ENCODE data around the gene ZSCAN18.

Gene ZSCAN18

GRCh38 chr19:58093071-58093470 is 5.0 kb downstream of the ZSCAN18 start:
- no peaks in the 10 kb centered on the region for H4K20me1 ChIP-seq (ENCODE audit: insufficient read depth, low read length, poor library complexity, severe bottlenecking)
- H3K27me3 ChIP-seq (ENCODE audit: insufficient read depth, low read length, poor library complexity, severe bottlenecking), result no peaks in the 10 kb centered on the region
- no peaks in the 10 kb centered on the region for H3F3A ChIP-seq (ENCODE audit: low read depth)
- H2AFZ ChIP-seq (ENCODE audit: low read length), result no peak overlapping the region
- H3K9me2 ChIP-seq (replicated peaks; ENCODE audit: low read depth, low read length), result no peaks in the 10 kb centered on the region
- peaks cover 7% of the 10 kb centered on the region; the same call in 1 of the 2 replicates for H3K79me2 ChIP-seq (ENCODE audit: insufficient read depth, low read length)
- peaks cover 5% of the 10 kb centered on the region; the same call in 1 of the 2 replicates for H3K9me3 ChIP-seq (ENCODE audit: insufficient read depth, low read depth, low read length)
- no peak overlapping the region for H3K4me3 ChIP-seq (ENCODE audit: low read length, poor library complexity, severe bottlenecking)
- H3K4me1 ChIP-seq (ENCODE audit: insufficient read depth, low read length, poor library complexity, severe bottlenecking), result peaks cover 6% of the 10 kb centered on the region
- no peak overlapping the region for H3K4me2 ChIP-seq (ENCODE audit: low read depth, low read length, poor library complexity, severe bottlenecking)
- no peaks in the 10 kb centered on the region for H3K36me3 ChIP-seq (ENCODE audit: insufficient read depth, low read length)
- TF ChIP-seq EZH2phosphoT487 (IDR thresholded peaks at IDR 0.05; ENCODE audit: borderline replicate concordance) (no peak), CTCF (conservative IDR thresholded peaks at IDR 0.05; ENCODE audit: low read length) (no peak)
- no peak overlapping the region for H3K9ac ChIP-seq (ENCODE audit: low read depth, low read length, poor library complexity, severe bottlenecking)

- H3K79me2 ChIP-seq (ENCODE audit: insufficient read depth, low read length), result no peaks in the 10 kb centered on the region
- H3F3A ChIP-seq (ENCODE audit: low read depth), result no peaks in the 10 kb centered on the region
- TF ChIP-seq CTCF (conservative IDR thresholded peaks at IDR 0.05; ENCODE audit: low read length), result no peak
- no peak for TF ChIP-seq EZH2phosphoT487 (IDR thresholded peaks at IDR 0.05; ENCODE audit: borderline replicate concordance)
- H3K4me2 ChIP-seq (ENCODE audit: low read depth, low read length, poor library complexity, severe bottlenecking), result no peak overlapping the region
- no peak overlapping the region for H3K9ac ChIP-seq (ENCODE audit: low read depth, low read length, poor library complexity, severe bottlenecking)
- H3K9me2 ChIP-seq (replicated peaks; ENCODE audit: low read depth, low read length), result no peaks in the 10 kb centered on the region
- H4K20me1 ChIP-seq (ENCODE audit: insufficient read depth, low read length, poor library complexity, severe bottlenecking), result no peaks in the 10 kb centered on the region
- no peak overlapping the region for H2AFZ ChIP-seq (ENCODE audit: low read length)
- no peaks in the 10 kb centered on the region for H3K4me1 ChIP-seq (ENCODE audit: insufficient read depth, low read length, poor library complexity, severe bottlenecking)
- H3K27me3 ChIP-seq (ENCODE audit: insufficient read depth, low read length, poor library complexity, severe bottlenecking), result no peaks in the 10 kb centered on the region
- peaks cover 7% of the 10 kb centered on the region; the same call in 1 of the 2 replicates for H3K9me3 ChIP-seq (ENCODE audit: insufficient read depth, low read depth, low read length)
- H3K36me3 ChIP-seq (ENCODE audit: insufficient read depth, low read length), result no peaks in the 10 kb centered on the region
- no peak overlapping the region for H3K4me3 ChIP-seq (ENCODE audit: low read length, poor library complexity, severe bottlenecking)
These were observed 6.6 kb downstream of the ZSCAN18 start for GRCh38 chr19:58091251-58091995.

GRCh38 chr19:58089846-58090245 is 8.2 kb downstream of the ZSCAN18 start:
- H3K9ac ChIP-seq (ENCODE audit: low read depth, low read length, poor library complexity, severe bottlenecking), result no peak overlapping the region
- no peaks in the 10 kb centered on the region for H3K9me2 ChIP-seq (replicated peaks; ENCODE audit: low read depth, low read length)
- no peak overlapping the region for H2AFZ ChIP-seq (ENCODE audit: low read length)
- no peaks in the 10 kb centered on the region for H4K20me1 ChIP-seq (ENCODE audit: insufficient read depth, low read length, poor library complexity, severe bottlenecking)
- H3K4me1 ChIP-seq (ENCODE audit: insufficient read depth, low read length, poor library complexity, severe bottlenecking), result no peaks in the 10 kb centered on the region
- H3K36me3 ChIP-seq (ENCODE audit: insufficient read depth, low read length), result no peaks in the 10 kb centered on the region
- no peaks in the 10 kb centered on the region for H3F3A ChIP-seq (ENCODE audit: low read depth)
- H3K27me3 ChIP-seq (ENCODE audit: insufficient read depth, low read length, poor library complexity, severe bottlenecking), result no peaks in the 10 kb centered on the region
- H3K4me2 ChIP-seq (ENCODE audit: low read depth, low read length, poor library complexity, severe bottlenecking), result no peak overlapping the region
- H3K4me3 ChIP-seq (ENCODE audit: low read length, poor library complexity, severe bottlenecking), result no peak overlapping the region
- TF ChIP-seq CTCF (conservative IDR thresholded peaks at IDR 0.05; ENCODE audit: low read length) (no peak), EZH2phosphoT487 (IDR thresholded peaks at IDR 0.05; ENCODE audit: borderline replicate concordance) (no peak)
- H3K79me2 ChIP-seq (ENCODE audit: insufficient read depth, low read length), result no peaks in the 10 kb centered on the region
- H3K9me3 ChIP-seq (ENCODE audit: insufficient read depth, low read depth, low read length), result peaks cover 13% of the 10 kb centered on the region; the same call in 1 of the 2 replicates
